OCI-LY1 (cell line): Measurements from ENCODE around the gene TICAM1.

Experiments
- H2AFZ ChIP-seq: fragments of 200-600 bp; sonication (generic), shearing (Covaris generic); 2 replicates; pipeline ENCODE4 v1.6.0; 2014; ENCODE audit warnings: antibody characterized with exemption, mild to moderate bottlenecking, low read length
- H3F3A ChIP-seq: fragments of 200-600 bp; sonication (generic), shearing (Covaris generic); 2 replicates; pipeline ENCODE4 v1.6.0; 2014; ENCODE audit warnings: mild to moderate bottlenecking, antibody characterized with exemption, low read length, moderate library complexity; ENCODE audit not compliant: insufficient read depth
- H3K27ac ChIP-seq: fragments of 200-600 bp; sonication (generic); 2 replicates; pipeline ENCODE4 v1.5.1; 2014; ENCODE audit warnings: low read length, mixed run types, mild to moderate bottlenecking, low read depth; ENCODE audit not compliant: poor library complexity, severe bottlenecking
- H3K27me3 ChIP-seq: fragments of 200-600 bp; sonication (generic); 2 replicates; pipeline ENCODE4 v1.6.0; 2014; ENCODE audit warnings: antibody characterized with exemption, mild to moderate bottlenecking, low read length, moderate library complexity; ENCODE audit not compliant: insufficient read depth
- H3K36me3 ChIP-seq: fragments of 200-600 bp; sonication (generic); 2 replicates; pipeline ENCODE4 v1.6.1; 2014; ENCODE audit warnings: mild to moderate bottlenecking, antibody characterized with exemption, low read length, moderate library complexity, mixed read lengths; ENCODE audit not compliant: insufficient read depth
- H3K4me1 ChIP-seq: fragments of 200-600 bp; sonication (generic); 2 replicates; pipeline ENCODE4 v1.5.1; 2014; ENCODE audit warnings: mild to moderate bottlenecking, low read length, moderate library complexity; ENCODE audit not compliant: insufficient read depth, severe bottlenecking
- H3K4me2 ChIP-seq: fragments of 200-600 bp; sonication (generic), shearing (Covaris generic); 2 replicates; pipeline ENCODE4 v1.6.1; 2014; ENCODE audit warnings: low read length
- H3K4me3 ChIP-seq: fragments of 200-600 bp; sonication (generic); 2 replicates; pipeline ENCODE4 v1.5.1; 2014; ENCODE audit warnings: low read length, low read depth, mild to moderate bottlenecking, mixed read lengths; ENCODE audit not compliant: poor library complexity, severe bottlenecking
- H3K79me2 ChIP-seq: fragments of 200-600 bp; shearing (Covaris generic); 2 replicates; pipeline ENCODE4 v1.6.1; 2016; ENCODE audit warnings: mixed run types, low read length, mixed read lengths; ENCODE audit not compliant: insufficient read depth
- H3K9ac ChIP-seq: fragments of 200-600 bp; sonication (generic), shearing (Covaris generic); 2 replicates; pipeline ENCODE4 v1.6.1; 2014; ENCODE audit warnings: mild to moderate bottlenecking, low read length, mixed read lengths
- H3K9me2 ChIP-seq: fragments of 200-600 bp; sonication (generic), shearing (Covaris generic); 2 replicates; pipeline ENCODE4 v1.6.1; 2014; ENCODE audit warnings: low read depth, mild to moderate bottlenecking, low read length, mixed read lengths
- H3K9me3 ChIP-seq: fragments of 200-600 bp; shearing (Covaris generic); 2 replicates; pipeline ENCODE4 v1.6.1; 2014; ENCODE audit warnings: low read length, mixed read lengths
- H4K20me1 ChIP-seq: fragments of 200-600 bp; sonication (generic), shearing (Covaris generic); 2 replicates; pipeline ENCODE4 v1.6.0; 2016; ENCODE audit warnings: mild to moderate bottlenecking, low read length; ENCODE audit not compliant: insufficient read depth
- CTCF ChIP-seq: fragments of 200-600 bp; sonication (generic), shearing (Covaris generic); IDR thresholded peaks from 2 replicates; pipeline ENCODE4 v1.5.1; 2017; ENCODE audit warnings: mild to moderate bottlenecking, antibody characterized with exemption, low read length, moderate library complexity, mixed read lengths
- EZH2 ChIP-seq: fragments of 200-600 bp; sonication (generic), shearing (Covaris generic); IDR thresholded peaks from 2 replicates; pipeline ENCODE4 v1.8.0; 2017; ENCODE audit warnings: borderline replicate concordance, mixed run types, mild to moderate bottlenecking, antibody characterized with exemption, low read length, moderate library complexity, mixed read lengths

TICAM1 gene

GRCh38 chr19:4816202-4816949 lies 15.1 kb downstream of the TICAM1 start:
- TF ChIP-seq CTCF = no peak
- no peak overlapping the region for H3K27ac ChIP-seq
- no peak overlapping the region for H2AFZ ChIP-seq
- H3K4me2 ChIP-seq = no peak overlapping the region
- H3K9ac ChIP-seq = peak overlapping the region; percentile 9; the same call in 1 of the 2 replicates
- no peaks in the 10 kb centered on the region for H3K9me3 ChIP-seq
- H3K27me3 ChIP-seq = no peaks in the 10 kb centered on the region
- H3K4me1 ChIP-seq = peaks cover 21% of the 10 kb centered on the region
- no peaks in the 10 kb centered on the region for H3K9me2 ChIP-seq
- peaks cover 24% of the 10 kb centered on the region for H3K36me3 ChIP-seq
- no peaks in the 10 kb centered on the region for H4K20me1 ChIP-seq
- H3K4me3 ChIP-seq = no peak overlapping the region
- H3K79me2 ChIP-seq = no peaks in the 10 kb centered on the region
- no peaks in the 10 kb centered on the region for H3F3A ChIP-seq

GRCh38 chr19:4815426-4816201 lies 15.9 kb downstream of the TICAM1 start:
- no peak overlapping the region for H3K27ac ChIP-seq
- no peaks in the 10 kb centered on the region for H3F3A ChIP-seq
- H3K4me1 ChIP-seq = peaks cover 28% of the 10 kb centered on the region
- peaks cover 24% of the 10 kb centered on the region for H3K36me3 ChIP-seq
- no peaks in the 10 kb centered on the region for H3K9me3 ChIP-seq
- H3K4me3 ChIP-seq = no peak overlapping the region
- H3K79me2 ChIP-seq = no peaks in the 10 kb centered on the region
- H3K4me2 ChIP-seq = no peak overlapping the region
- H3K27me3 ChIP-seq = no peaks in the 10 kb centered on the region
- no peaks in the 10 kb centered on the region for H3K9me2 ChIP-seq
- peak overlapping the region; percentile 9; the same call in 1 of the 2 replicates for H3K9ac ChIP-seq
- TF ChIP-seq CTCF (no peak), EZH2 (no peak)
- H4K20me1 ChIP-seq = no peaks in the 10 kb centered on the region
- H2AFZ ChIP-seq = no peak overlapping the region

GRCh38 chr19:4814625-4815425 lies 16.7 kb downstream of the TICAM1 start:
- Histone ChIP-seq H3K4me2 (no peak overlapping the region), H3K4me3 (no peak overlapping the region), H3K27ac (peak overlapping the region; percentile 38), H2AFZ (no peak overlapping the region), H3K79me2 (no peaks in the 10 kb centered on the region), H4K20me1 (no peaks in the 10 kb centered on the region), H3K4me1 (peaks cover 35% of the 10 kb centered on the region), H3K27me3 (no peaks in the 10 kb centered on the region), H3F3A (no peaks in the 10 kb centered on the region), H3K36me3 (peaks cover 24% of the 10 kb centered on the region), H3K9me2 (no peaks in the 10 kb centered on the region), H3K9ac (no peak overlapping the region), H3K9me3 (no peaks in the 10 kb centered on the region)
- TF ChIP-seq CTCF = no peak
- TF ChIP-seq EZH2 = no peak
